GM12878 (cell line): ENCODE measurements around the gene OR2AJ1. TPM values are rescaled to one million over a fixed set of nuclear protein-coding genes. Genes with fewer than 3 reads are reported as not detected.

ENCODE experiments used
- polyA plus RNA-seq, 11 experiments: library from polyadenylated mRNA; depleted of rRNA in 4 of 11; unstranded in 6 of 11; stranded (reverse) in 5 of 11; fragments of >200 nt; fragmentation: Nextera tagmentation in 4 of 11; fragmentation: Illumina TruSeq in 1 of 11; extraction: Ambion mirVana in 4 of 11; extraction: Trizol in 1 of 11; gene quantifications; 1 replicate in 1 of 11; 2 replicates in 10 of 11; pipeline versions ENCODE4 v1.2.1 to v1.2.3, GENCODE V29; 2011 to 2016; ENCODE audit warnings: inconsistent platforms in 2 of 11, missing spikeins in 2 of 11, low read depth in 1 of 11
- total RNA-seq, 4 experiments: library from RNA; depleted of rRNA in 3 of 4; stranded (reverse); fragments of >200 nt in 3 of 4; fragmentation: Illumina TruSeq in 1 of 4; extraction: Trizol in 1 of 4; gene quantifications; 2 replicates each; pipeline versions ENCODE4 v1.2.1 to v1.2.3, GENCODE V29; 2013 to 2021

Gene OR2AJ1
- total and polyA plus RNA-seq, 10 of the 15 experiments (the other 5 are each of a cell fraction or from before 2014, with no cell fraction given), result not detected

Other genes starting within 250 kb of the OR2AJ1 start
Only the 7 nearest of the 18 such genes appear.
- gene OR11L1, start 83.0 kb upstream of the OR2AJ1 start, total RNA-seq (2014; rRNA removed), result not detected in 2 replicates
- not detected in 2 replicates for gene OR11L1, start 83.0 kb upstream of the OR2AJ1 start, total RNA-seq (2014; rRNA removed; fragmentation: Illumina TruSeq; extraction: Trizol)
- gene OR11L1, start 83.0 kb upstream of the OR2AJ1 start, total RNA-seq (2021), result not detected in 2 replicates
- gene OR11L1, start 83.0 kb upstream of the OR2AJ1 start, polyA plus RNA-seq (2011; rRNA removed), result not detected in 2 replicates
- not detected in 2 replicates for gene OR11L1, start 83.0 kb upstream of the OR2AJ1 start, polyA plus RNA-seq (2014; fragmentation: Illumina TruSeq; extraction: Trizol)
- not detected for gene OR11L1, start 83.0 kb upstream of the OR2AJ1 start, polyA plus RNA-seq (2014; fragmentation: Nextera tagmentation; extraction: Ambion mirVana)
- gene OR11L1, start 83.0 kb upstream of the OR2AJ1 start, polyA plus RNA-seq (2014; rRNA removed), result not detected in 2 replicates
- gene OR11L1, start 83.0 kb upstream of the OR2AJ1 start, polyA plus RNA-seq (2016; fragmentation: Nextera tagmentation; extraction: Ambion mirVana), result not detected
- not detected in 2 replicates for gene TRIM58, start 67.7 kb upstream of the OR2AJ1 start, total RNA-seq (2014; rRNA removed)
- gene TRIM58, start 67.7 kb upstream of the OR2AJ1 start, total RNA-seq (2014; rRNA removed; fragmentation: Illumina TruSeq; extraction: Trizol), result not detected in 2 replicates
- gene TRIM58, start 67.7 kb upstream of the OR2AJ1 start, total RNA-seq (2021), result not detected in 2 replicates
- not detected in 2 replicates for gene TRIM58, start 67.7 kb upstream of the OR2AJ1 start, polyA plus RNA-seq (2011; rRNA removed)
- not detected in 2 replicates for gene TRIM58, start 67.7 kb upstream of the OR2AJ1 start, polyA plus RNA-seq (2014; fragmentation: Illumina TruSeq; extraction: Trizol)
- not detected for gene TRIM58, start 67.7 kb upstream of the OR2AJ1 start, polyA plus RNA-seq (2014; fragmentation: Nextera tagmentation; extraction: Ambion mirVana)
- gene TRIM58, start 67.7 kb upstream of the OR2AJ1 start, polyA plus RNA-seq (2014; rRNA removed), result not detected in 2 replicates
- not detected for gene TRIM58, start 67.7 kb upstream of the OR2AJ1 start, polyA plus RNA-seq (2016; fragmentation: Nextera tagmentation; extraction: Ambion mirVana)
- not detected in 2 replicates for gene OR2W3, start 29.3 kb upstream of the OR2AJ1 start, total RNA-seq (2014; rRNA removed)
- gene OR2W3, start 29.3 kb upstream of the OR2AJ1 start, total RNA-seq (2014; rRNA removed; fragmentation: Illumina TruSeq; extraction: Trizol), result not detected in 2 replicates
- not detected in 2 replicates for gene OR2W3, start 29.3 kb upstream of the OR2AJ1 start, total RNA-seq (2021)
- gene OR2W3, start 29.3 kb upstream of the OR2AJ1 start, polyA plus RNA-seq (2011; rRNA removed), result not detected in 2 replicates
- gene OR2W3, start 29.3 kb upstream of the OR2AJ1 start, polyA plus RNA-seq (2014; fragmentation: Illumina TruSeq; extraction: Trizol), result not detected in 2 replicates
- gene OR2W3, start 29.3 kb upstream of the OR2AJ1 start, polyA plus RNA-seq (2014; fragmentation: Nextera tagmentation; extraction: Ambion mirVana), result not detected
- gene OR2W3, start 29.3 kb upstream of the OR2AJ1 start, polyA plus RNA-seq (2014; rRNA removed), result not detected in 2 replicates
- gene OR2W3, start 29.3 kb upstream of the OR2AJ1 start, polyA plus RNA-seq (2016; fragmentation: Nextera tagmentation; extraction: Ambion mirVana), result not detected
- gene OR2T8, start 4.6 kb upstream of the OR2AJ1 start, total RNA-seq (2014; rRNA removed), result 0.11 TPM in 1 of 2 replicates, not detected in the other
- not detected in 2 replicates for gene OR2T8, start 4.6 kb upstream of the OR2AJ1 start, total RNA-seq (2014; rRNA removed; fragmentation: Illumina TruSeq; extraction: Trizol)
- not detected in 2 replicates for gene OR2T8, start 4.6 kb upstream of the OR2AJ1 start, total RNA-seq (2021)
- gene OR2T8, start 4.6 kb upstream of the OR2AJ1 start, polyA plus RNA-seq (2011; rRNA removed), result not detected in 2 replicates
- not detected in 2 replicates for gene OR2T8, start 4.6 kb upstream of the OR2AJ1 start, polyA plus RNA-seq (2014; fragmentation: Illumina TruSeq; extraction: Trizol)
- gene OR2T8, start 4.6 kb upstream of the OR2AJ1 start, polyA plus RNA-seq (2014; fragmentation: Nextera tagmentation; extraction: Ambion mirVana), result not detected
- gene OR2T8, start 4.6 kb upstream of the OR2AJ1 start, polyA plus RNA-seq (2014; rRNA removed), result not detected in 2 replicates
- gene OR2T8, start 4.6 kb upstream of the OR2AJ1 start, polyA plus RNA-seq (2016; fragmentation: Nextera tagmentation; extraction: Ambion mirVana), result not detected
- gene OR2L8, start 24.0 kb downstream of the OR2AJ1 start, total RNA-seq (2014; rRNA removed), result 0.11 TPM in 1 of 2 replicates, not detected in the other
- not detected in 2 replicates for gene OR2L8, start 24.0 kb downstream of the OR2AJ1 start, total RNA-seq (2014; rRNA removed; fragmentation: Illumina TruSeq; extraction: Trizol)
- not detected in 2 replicates for gene OR2L8, start 24.0 kb downstream of the OR2AJ1 start, total RNA-seq (2021)
- gene OR2L8, start 24.0 kb downstream of the OR2AJ1 start, polyA plus RNA-seq (2011; rRNA removed), result not detected in 2 replicates
- gene OR2L8, start 24.0 kb downstream of the OR2AJ1 start, polyA plus RNA-seq (2014; fragmentation: Illumina TruSeq; extraction: Trizol), result not detected in 2 replicates
- not detected for gene OR2L8, start 24.0 kb downstream of the OR2AJ1 start, polyA plus RNA-seq (2014; fragmentation: Nextera tagmentation; extraction: Ambion mirVana)
- not detected in 2 replicates for gene OR2L8, start 24.0 kb downstream of the OR2AJ1 start, polyA plus RNA-seq (2014; rRNA removed)
- gene OR2L8, start 24.0 kb downstream of the OR2AJ1 start, polyA plus RNA-seq (2016; fragmentation: Nextera tagmentation; extraction: Ambion mirVana), result not detected
- gene OR2AK2, start 40.3 kb downstream of the OR2AJ1 start, total RNA-seq (2014; rRNA removed), result 0.11 TPM in 1 of 2 replicates, not detected in the other
- gene OR2AK2, start 40.3 kb downstream of the OR2AJ1 start, total RNA-seq (2014; rRNA removed; fragmentation: Illumina TruSeq; extraction: Trizol), result 0.13 TPM in 1 of 2 replicates, not detected in the other
- not detected in 2 replicates for gene OR2AK2, start 40.3 kb downstream of the OR2AJ1 start, total RNA-seq (2021)
- gene OR2AK2, start 40.3 kb downstream of the OR2AJ1 start, polyA plus RNA-seq (2011; rRNA removed), result not detected in 2 replicates
- gene OR2AK2, start 40.3 kb downstream of the OR2AJ1 start, polyA plus RNA-seq (2014; fragmentation: Illumina TruSeq; extraction: Trizol), result not detected in 2 replicates
- gene OR2AK2, start 40.3 kb downstream of the OR2AJ1 start, polyA plus RNA-seq (2014; fragmentation: Nextera tagmentation; extraction: Ambion mirVana), result not detected
- not detected in 2 replicates for gene OR2AK2, start 40.3 kb downstream of the OR2AJ1 start, polyA plus RNA-seq (2014; rRNA removed)
- gene OR2AK2, start 40.3 kb downstream of the OR2AJ1 start, polyA plus RNA-seq (2016; fragmentation: Nextera tagmentation; extraction: Ambion mirVana), result not detected
- not detected in 2 replicates for gene OR2L5, start 88.8 kb downstream of the OR2AJ1 start, total RNA-seq (2014; rRNA removed)
- gene OR2L5, start 88.8 kb downstream of the OR2AJ1 start, total RNA-seq (2014; rRNA removed; fragmentation: Illumina TruSeq; extraction: Trizol), result not detected in 2 replicates
- not detected in 2 replicates for gene OR2L5, start 88.8 kb downstream of the OR2AJ1 start, total RNA-seq (2021)
- gene OR2L5, start 88.8 kb downstream of the OR2AJ1 start, polyA plus RNA-seq (2011; rRNA removed), result 0.04 TPM in 1 of 2 replicates, not detected in the other
- gene OR2L5, start 88.8 kb downstream of the OR2AJ1 start, polyA plus RNA-seq (2014; fragmentation: Illumina TruSeq; extraction: Trizol), result not detected in 2 replicates
- gene OR2L5, start 88.8 kb downstream of the OR2AJ1 start, polyA plus RNA-seq (2014; fragmentation: Nextera tagmentation; extraction: Ambion mirVana), result not detected
- gene OR2L5, start 88.8 kb downstream of the OR2AJ1 start, polyA plus RNA-seq (2014; rRNA removed), result 0.04 TPM in 1 of 2 replicates, not detected in the other
- gene OR2L5, start 88.8 kb downstream of the OR2AJ1 start, polyA plus RNA-seq (2016; fragmentation: Nextera tagmentation; extraction: Ambion mirVana), result not detected